Large intestine (tissue), 3 donors: Measurements from ENCODE around the gene TAF10. TPM values are rescaled to one million over a fixed set of nuclear protein-coding genes. Genes with fewer than 3 reads are reported as not detected.

Experiments
- DNase-seq, 2 donors: peaks; one replicate each; pipeline versions ENCODE4 v3.0.0 to v3.0.0-alpha.2; 2013
- H3K27ac ChIP-seq: one replicate; pipeline ENCODE4 v1.5.1; 2013; ENCODE audit warnings: low read length
- H3K27me3 ChIP-seq: 2 replicates; pipeline ENCODE4 v1.6.1; 2013; ENCODE audit warnings: low read length; ENCODE audit not compliant: control insufficient read depth, insufficient read depth
- H3K36me3 ChIP-seq: 2 replicates; pipeline ENCODE4 v1.6.1; 2013; ENCODE audit warnings: low read length; ENCODE audit not compliant: control insufficient read depth, insufficient read depth
- H3K4me1 ChIP-seq: one replicate; pipeline ENCODE4 v1.6.1; 2013; ENCODE audit warnings: low read length; ENCODE audit not compliant: control insufficient read depth, insufficient read depth
- H3K4me3 ChIP-seq: one replicate; pipeline ENCODE4 v1.5.1; 2013; ENCODE audit warnings: low read length
- H3K9me3 ChIP-seq: one replicate; pipeline ENCODE4 v1.6.1; 2013; ENCODE audit warnings: mild to moderate bottlenecking, low read depth, low read length, moderate library complexity; ENCODE audit not compliant: control insufficient read depth
- WGBS: methylation state at CpG from one replicate; pipeline ENCODE4 v1.1.5; 2013; ENCODE audit warnings: low lambda C conversion rate; ENCODE audit not compliant: insufficient coverage; 5-methylcytosine and 5-hydroxymethylcytosine counted together
- polyA plus RNA-seq: library from polyadenylated mRNA; unstranded; fragments of 120-200 nt; gene quantifications from one replicate; pipeline ENCODE4 v1.2.1, GENCODE V29; 2013

The TAF10 gene
- polyA plus RNA-seq, 1 donor: 91.0 TPM

GRCh38 chr11:6566704-6567370 lies 45.2 kb downstream of the TAF10 start:
- DNase-seq: no peak
- H3K27ac ChIP-seq: no peak overlapping the region
- H3K4me1 ChIP-seq: no peaks in the 10 kb centered on the region
- peaks cover 12% of the 10 kb centered on the region for H3K27me3 ChIP-seq
- H3K9me3 ChIP-seq: peaks cover 10% of the 10 kb centered on the region
- H3K36me3 ChIP-seq: peaks cover 3% of the 10 kb centered on the region
- no CpG with 5 or more reads among the region's 13 CpGs for WGBS
- no peak overlapping the region for H3K4me3 ChIP-seq

GRCh38 chr11:6565988-6566703 lies 45.9 kb downstream of the TAF10 start:
- Histone ChIP-seq H3K9me3 (peaks cover 7% of the 10 kb centered on the region), H3K4me3 (no peak overlapping the region), H3K36me3 (peaks cover 3% of the 10 kb centered on the region), H3K27me3 (peaks cover 5% of the 10 kb centered on the region), H3K27ac (no peak overlapping the region), H3K4me1 (no peaks in the 10 kb centered on the region)
- WGBS: no CpG with 5 or more reads among the region's 5 CpGs
- DNase-seq: no peak

DNA sequence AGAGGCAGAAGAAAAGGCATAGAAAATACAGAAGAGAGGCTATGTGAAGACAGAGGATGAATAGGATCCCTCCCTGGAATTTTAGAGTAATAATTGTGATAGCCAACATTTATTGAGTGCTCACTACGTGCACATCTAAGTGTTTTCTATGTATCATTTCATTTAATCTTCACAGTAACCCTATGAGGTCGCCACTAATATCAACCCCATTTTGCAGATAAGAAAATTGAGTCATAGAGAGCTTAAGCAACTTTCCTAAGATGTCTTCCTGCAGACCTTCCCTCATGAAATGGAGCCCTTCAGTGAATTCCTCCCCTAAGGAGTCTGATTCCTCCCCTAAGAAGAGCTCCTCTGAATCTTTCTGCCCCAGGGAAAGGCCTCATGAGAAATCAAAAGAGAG lies 46.7 kb downstream of the TAF10 start:
- no peaks in the 10 kb centered on the region for H3K4me1 ChIP-seq
- no peaks in the 10 kb centered on the region for H3K27me3 ChIP-seq
- no peak for DNase-seq
- 100% methylated on average over 1 of the region's 2 CpGs for WGBS
- no peak overlapping the region for H3K27ac ChIP-seq
- no peak overlapping the region for H3K4me3 ChIP-seq
- no peaks in the 10 kb centered on the region for H3K9me3 ChIP-seq
- peaks cover 3% of the 10 kb centered on the region for H3K36me3 ChIP-seq

DNA sequence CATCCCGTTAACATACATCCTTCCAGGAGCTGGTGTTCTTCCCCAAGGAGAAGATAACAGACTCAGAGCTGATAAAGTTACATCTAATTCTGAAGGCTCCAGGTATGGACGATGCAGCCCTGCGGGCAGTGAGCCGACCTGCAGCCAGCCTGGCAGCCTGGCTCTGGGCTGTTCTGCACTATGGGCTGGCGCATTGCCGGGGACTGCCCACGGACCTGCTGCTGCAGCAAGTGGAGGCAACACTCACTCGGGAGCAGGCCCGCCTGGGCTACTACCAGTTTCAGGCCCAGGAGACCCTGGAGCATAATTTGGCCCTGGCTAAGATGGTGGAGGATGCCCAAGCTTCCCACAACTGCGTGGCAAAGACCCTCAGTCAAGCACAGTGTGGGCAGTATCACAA lies 48.3 kb downstream of the TAF10 start:
- Histone ChIP-seq H3K4me1 (no peaks in the 10 kb centered on the region), H3K36me3 (peaks cover 3% of the 10 kb centered on the region), H3K9me3 (no peaks in the 10 kb centered on the region), H3K27me3 (no peaks in the 10 kb centered on the region), H3K4me3 (no peak overlapping the region), H3K27ac (no peak overlapping the region)
- WGBS: no CpG with 5 or more reads among the region's 10 CpGs
- DNase-seq: no peak

GRCh38 chr11:6563121-6563619 lies 48.8 kb downstream of the TAF10 start:
- peaks cover 3% of the 10 kb centered on the region for H3K36me3 ChIP-seq
- no peak overlapping the region for H3K27ac ChIP-seq
- no peaks in the 10 kb centered on the region for H3K27me3 ChIP-seq
- no peak for DNase-seq
- H3K4me1 ChIP-seq: no peaks in the 10 kb centered on the region
- no CpG with 5 or more reads among the region's 4 CpGs for WGBS
- H3K4me3 ChIP-seq: no peak overlapping the region
- H3K9me3 ChIP-seq: no peaks in the 10 kb centered on the region

DNA sequence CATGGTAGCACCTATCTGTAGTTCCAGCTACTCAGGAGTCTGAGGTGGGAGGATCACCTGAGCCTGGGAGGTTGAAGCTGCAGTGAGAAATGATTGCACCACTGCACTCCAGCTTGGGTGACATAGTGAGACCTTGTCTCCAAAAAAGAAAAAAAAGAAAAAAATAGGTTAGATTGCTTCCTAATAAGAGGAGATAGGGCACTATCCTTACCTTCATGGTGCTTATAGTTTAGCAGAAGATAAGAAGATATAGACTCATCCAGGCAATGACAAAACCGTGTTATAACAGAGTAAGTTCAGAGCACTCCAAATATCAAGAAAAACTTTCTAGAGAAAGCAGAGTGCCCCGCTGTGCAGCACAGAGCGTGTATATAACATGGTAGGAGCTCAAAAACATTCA lies 50.7 kb downstream of the TAF10 start:
- Histone ChIP-seq H3K27me3 (no peaks in the 10 kb centered on the region), H3K4me3 (no peak overlapping the region), H3K9me3 (no peaks in the 10 kb centered on the region), H3K4me1 (no peaks in the 10 kb centered on the region), H3K27ac (no peak overlapping the region), H3K36me3 (peaks cover 3% of the 10 kb centered on the region)
- no peak for DNase-seq
- no CpG with 5 or more reads among the region's 3 CpGs for WGBS

Other genes starting within 250 kb of the TAF10 start
- gene SMPD1, start 221.7 kb downstream of the TAF10 start, polyA plus RNA-seq: 31.8 TPM
- 27.6 TPM for gene APBB1, start 193.1 kb downstream of the TAF10 start, polyA plus RNA-seq
- gene HPX, start 171.2 kb downstream of the TAF10 start, polyA plus RNA-seq: 3.0 TPM
- gene TRIM3, start 138.3 kb downstream of the TAF10 start, polyA plus RNA-seq: 37.8 TPM
- gene ARFIP2, start 130.9 kb downstream of the TAF10 start, polyA plus RNA-seq: 68.0 TPM
- 40.7 TPM for gene TIMM10B, start 130.7 kb downstream of the TAF10 start, polyA plus RNA-seq
- gene DNHD1, start 114.9 kb downstream of the TAF10 start, polyA plus RNA-seq: 12.2 TPM
- 28.5 TPM for gene RRP8, start 8.6 kb downstream of the TAF10 start, polyA plus RNA-seq
- gene ILK, start 8.4 kb downstream of the TAF10 start, polyA plus RNA-seq: 133 TPM
- gene TPP1, start 7.2 kb upstream of the TAF10 start, polyA plus RNA-seq: 310 TPM
- 17.1 TPM for gene DCHS1, start 43.6 kb upstream of the TAF10 start, polyA plus RNA-seq
- gene MRPL17, start 71.1 kb upstream of the TAF10 start, polyA plus RNA-seq: 58.3 TPM
- gene OR2AG2, start 159.8 kb upstream of the TAF10 start, polyA plus RNA-seq: 0.06 TPM
- 0.07 TPM for gene OR2AG1, start 170.8 kb upstream of the TAF10 start, polyA plus RNA-seq
- gene OR6A2, start 187.5 kb upstream of the TAF10 start, polyA plus RNA-seq: 0.03 TPM
- not detected for gene OR10A5, start 233.5 kb upstream of the TAF10 start, polyA plus RNA-seq